GM21825 (cell line): ENCODE data around the gene EVC.
"Not testable (repeated sequence)": the region's sequence is repeated elsewhere in the genome, so short reads cannot be mapped to it uniquely, and the experiment has no call there.

Source experiments
- ATAC-seq: cut with Tn5 transposase; IDR thresholded peaks from one replicate; pipeline ENCODE4 v1.9.1; 2021; ENCODE audit warnings: mild to moderate bottlenecking, moderate library complexity; ENCODE audit not compliant: unreplicated experiment

EVC gene

GRCh38 chr4:5836943-5837342 lies 125.9 kb downstream of the EVC start:
- no peak for ATAC-seq

- not testable (repeated sequence) for ATAC-seq
Measured at GRCh38 chr4:5837483-5837882, 126.5 kb downstream of the EVC start.

- no peak for ATAC-seq
Measured at GRCh38 chr4:5839332-5839731, 128.3 kb downstream of the EVC start.

GRCh38 chr4:5839751-5840674 lies 129.0 kb downstream of the EVC start:
- no peak for ATAC-seq

GRCh38 chr4:5842456-5842855 lies 131.5 kb downstream of the EVC start:
- no peak for ATAC-seq

- no peak for ATAC-seq
Measured at GRCh38 chr4:5843573-5844530, 132.9 kb downstream of the EVC start.

GRCh38 chr4:5845035-5845905 lies 134.3 kb downstream of the EVC start:
- no peak for ATAC-seq

GRCh38 chr4:5851637-5852301 lies 140.8 kb downstream of the EVC start:
- no peak for ATAC-seq

- no peak for ATAC-seq
Measured at GRCh38 chr4:5852523-5853202, 141.7 kb downstream of the EVC start.

- no peak for ATAC-seq
Measured at GRCh38 chr4:5854929-5855328, 143.9 kb downstream of the EVC start.

GRCh38 chr4:5856362-5856761 lies 145.4 kb downstream of the EVC start:
- ATAC-seq, result not testable (repeated sequence)

GRCh38 chr4:5857199-5857598 lies 146.2 kb downstream of the EVC start:
- no peak for ATAC-seq

GRCh38 chr4:5858020-5858769 lies 147.2 kb downstream of the EVC start:
- ATAC-seq, result no peak

GRCh38 chr4:5863461-5864113 lies 152.6 kb downstream of the EVC start:
- ATAC-seq, result no peak
